GM20431 (cell line): ENCODE data around the gene PCMTD2.

ENCODE experiments used
- in situ Hi-C: fragments of 300-500 bp; cut with MseI, MboI; formaldehyde crosslinking; loops from one replicate; pipeline ENCODE4 v1.15.0; 2020; ENCODE audit warnings: low sequenced_read_pairs; ENCODE audit not compliant: unreplicated experiment

The PCMTD2 gene

DNA sequence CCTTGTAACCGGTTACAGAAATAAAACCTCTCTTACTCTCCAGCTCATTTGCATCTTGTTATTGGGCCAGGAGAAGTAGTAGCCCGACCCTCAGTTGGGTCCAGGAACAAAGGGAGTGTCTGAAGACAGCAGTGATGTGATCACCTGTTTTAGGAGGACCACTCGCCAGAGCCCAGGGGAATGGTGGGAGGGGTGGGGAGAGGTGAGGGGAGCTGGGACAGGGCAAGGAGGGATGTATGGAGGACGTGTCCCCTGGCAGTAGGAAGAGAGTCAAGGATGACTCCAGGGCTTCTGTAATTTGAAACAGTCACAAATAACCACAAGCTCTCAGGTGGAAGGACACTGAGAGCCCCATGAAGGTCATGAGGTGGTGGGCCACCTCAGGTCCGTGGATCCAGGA, 1.4 kb upstream of the PCMTD2 start:
- in situ Hi-C loops: no loop called here

GRCh38 chr20:64254571-64255360, 782 bp upstream of the PCMTD2 start:
- in situ Hi-C loops: no loop called here

DNA sequence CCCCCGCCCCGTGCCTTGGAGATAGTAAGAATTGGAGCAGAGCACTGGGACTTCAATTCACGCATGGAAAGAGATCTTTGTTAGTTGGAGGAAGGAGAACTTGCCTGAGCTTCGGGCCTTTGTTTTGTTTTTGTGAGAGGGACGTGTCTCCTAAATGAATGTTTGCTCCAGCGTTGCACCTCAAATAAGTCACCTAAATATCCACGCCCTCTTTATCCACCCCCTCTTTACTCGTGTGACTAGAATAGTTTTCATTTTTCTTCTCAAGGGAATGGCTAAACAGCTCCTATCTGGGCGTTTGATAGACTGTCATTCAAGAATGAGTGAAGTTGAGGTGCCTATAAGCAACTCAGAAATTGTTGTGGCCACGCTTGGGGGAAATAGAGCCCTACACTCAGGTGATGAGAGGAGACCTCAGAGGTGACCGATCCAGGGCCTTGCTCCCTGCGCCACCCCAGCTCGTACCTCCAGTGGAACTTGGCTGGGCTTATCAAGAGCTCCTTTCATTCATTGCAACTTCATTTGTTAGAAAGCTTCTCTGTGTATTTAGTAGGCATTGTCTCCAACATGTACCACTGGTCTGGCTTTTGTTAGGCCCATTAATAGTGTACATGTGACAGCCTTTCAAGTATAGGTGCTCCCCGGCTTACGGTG, 861 bp downstream of the PCMTD2 start:
- in situ Hi-C loops: no loop called here

DNA sequence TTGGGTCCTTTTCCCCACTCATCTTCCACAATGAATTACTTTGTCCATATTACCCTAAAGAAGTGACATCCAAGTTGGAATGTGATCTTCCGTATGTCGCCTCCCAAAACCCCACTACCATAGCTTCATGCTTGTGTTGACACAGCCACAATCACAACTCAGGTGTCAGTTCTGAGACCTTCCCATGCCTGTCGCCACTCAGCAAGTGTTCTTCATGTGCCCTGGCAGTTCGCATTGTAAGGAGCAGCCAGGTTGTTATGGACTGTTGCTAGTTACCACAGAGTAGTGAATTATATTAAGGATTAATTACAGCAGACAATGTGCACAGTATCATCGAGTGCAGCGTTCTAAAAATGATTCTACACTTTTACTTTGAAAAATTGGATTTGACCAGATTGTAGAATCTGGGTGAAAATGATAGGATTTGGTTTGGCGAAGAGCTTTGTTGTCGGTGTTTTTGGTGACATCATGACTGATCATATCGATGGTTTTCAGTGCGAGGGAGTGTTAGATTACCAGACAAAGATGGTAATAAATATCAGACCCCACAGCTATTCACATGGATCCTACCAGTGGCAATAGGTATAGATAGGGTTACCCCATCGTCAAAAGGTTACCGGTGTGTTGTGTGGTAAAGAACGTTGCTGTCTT, 1.7 kb downstream of the PCMTD2 start:
- in situ Hi-C loops: no loop called here

GRCh38 chr20:64258071-64258823, 2.7 kb downstream of the PCMTD2 start:
- in situ Hi-C loops: no loop called here

DNA sequence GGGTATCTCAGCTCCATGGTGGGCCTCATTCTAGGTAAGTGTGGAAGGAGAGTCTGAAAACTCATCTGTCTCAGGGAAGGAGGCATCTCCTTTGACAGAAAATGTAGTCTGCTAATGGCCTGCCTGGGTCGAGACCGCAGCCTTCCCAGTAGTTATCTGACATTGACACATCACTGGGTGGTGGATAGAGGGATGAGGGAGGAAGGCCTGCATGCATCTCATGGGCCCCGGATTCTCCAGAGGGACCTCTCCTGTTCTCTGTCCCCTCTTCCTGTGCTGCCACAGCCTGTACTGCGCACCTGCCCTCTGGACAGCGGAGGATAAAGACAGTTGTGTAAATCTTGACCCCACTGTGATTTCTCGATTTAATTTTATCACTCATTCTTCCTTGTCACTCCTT, 4.7 kb downstream of the PCMTD2 start:
- in situ Hi-C loops: no loop called here

DNA sequence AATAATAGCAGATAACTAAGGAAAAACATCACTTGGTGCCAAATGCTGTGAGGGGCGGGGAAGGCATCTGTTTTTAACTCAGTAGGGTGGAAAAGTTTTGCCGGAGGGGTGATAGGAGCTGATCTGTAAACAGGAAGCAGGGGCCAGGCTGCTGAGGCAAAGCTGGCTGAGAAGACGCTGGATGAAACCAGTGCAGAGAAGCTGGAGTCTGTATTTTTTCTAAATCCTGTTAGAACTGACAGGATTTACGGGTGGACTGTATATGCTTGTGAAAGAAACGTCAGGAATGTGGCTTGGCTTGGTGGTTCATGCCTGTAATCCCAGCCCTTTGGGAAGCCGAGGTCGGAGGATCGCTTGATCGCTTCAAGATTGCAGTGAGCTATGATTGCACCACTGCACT, 5.6 kb downstream of the PCMTD2 start:
- in situ Hi-C loops: no loop called here

DNA sequence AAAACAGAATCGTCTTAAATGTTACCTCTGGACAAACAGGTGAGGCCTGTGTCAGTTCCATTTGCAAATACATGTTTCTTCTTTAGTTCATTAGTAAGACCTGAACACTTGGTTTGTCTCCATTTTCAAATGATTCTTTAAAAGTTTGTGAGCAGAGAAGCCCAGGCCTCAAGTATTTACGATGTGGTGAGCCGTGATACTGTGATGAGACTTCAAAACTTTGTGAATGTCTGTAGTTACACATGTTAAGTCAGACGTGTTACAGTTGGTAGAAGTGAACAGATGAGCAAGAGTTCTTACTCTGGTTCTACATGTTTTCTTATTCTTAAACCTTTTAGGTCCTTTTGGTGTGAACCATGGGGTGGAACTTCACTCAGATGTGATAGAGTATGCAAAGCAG, 8.5 kb downstream of the PCMTD2 start:
- in situ Hi-C loops: no loop called here

DNA sequence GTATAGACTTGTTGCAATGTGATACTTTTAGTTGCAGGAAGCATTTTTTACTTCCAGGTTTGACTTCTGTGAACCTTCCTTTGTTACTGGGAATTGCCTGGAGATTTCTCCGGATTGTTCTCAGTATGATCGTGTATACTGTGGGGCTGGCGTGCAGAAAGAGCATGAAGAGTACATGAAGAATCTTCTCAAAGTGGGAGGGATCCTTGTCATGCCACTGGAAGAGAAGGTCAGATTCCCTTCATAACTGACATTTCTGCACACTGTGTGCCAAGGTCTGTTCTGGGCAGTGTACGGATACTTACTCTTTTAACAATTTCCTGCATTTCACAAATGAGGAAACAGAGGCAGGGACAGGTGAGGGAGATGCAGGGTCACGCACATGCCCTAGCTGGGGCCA, 9.7 kb downstream of the PCMTD2 start:
- in situ Hi-C loops: no loop called here

DNA sequence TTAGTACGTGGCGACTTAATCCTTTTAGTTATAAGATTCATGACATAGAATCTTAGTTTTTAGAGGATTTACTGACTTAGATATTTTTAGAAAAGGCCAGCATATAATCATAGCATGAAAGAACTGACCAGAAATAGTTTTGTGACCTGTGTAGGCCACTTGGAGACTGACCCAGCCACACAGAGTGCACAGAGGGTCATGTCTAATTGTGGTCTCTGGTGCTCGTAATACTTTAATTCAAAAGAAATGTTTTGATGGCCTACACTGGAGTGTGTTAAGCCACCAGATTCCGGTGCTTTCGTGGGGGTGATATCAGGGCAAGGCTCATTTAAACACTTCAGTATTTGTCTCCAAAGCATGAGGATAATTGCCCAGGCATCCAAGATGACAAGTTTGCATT, 11.4 kb downstream of the PCMTD2 start:
- in situ Hi-C loops: no loop called here

GRCh38 chr20:64268174-64268573, 12.6 kb downstream of the PCMTD2 start:
- in situ Hi-C loops: no loop called here

DNA sequence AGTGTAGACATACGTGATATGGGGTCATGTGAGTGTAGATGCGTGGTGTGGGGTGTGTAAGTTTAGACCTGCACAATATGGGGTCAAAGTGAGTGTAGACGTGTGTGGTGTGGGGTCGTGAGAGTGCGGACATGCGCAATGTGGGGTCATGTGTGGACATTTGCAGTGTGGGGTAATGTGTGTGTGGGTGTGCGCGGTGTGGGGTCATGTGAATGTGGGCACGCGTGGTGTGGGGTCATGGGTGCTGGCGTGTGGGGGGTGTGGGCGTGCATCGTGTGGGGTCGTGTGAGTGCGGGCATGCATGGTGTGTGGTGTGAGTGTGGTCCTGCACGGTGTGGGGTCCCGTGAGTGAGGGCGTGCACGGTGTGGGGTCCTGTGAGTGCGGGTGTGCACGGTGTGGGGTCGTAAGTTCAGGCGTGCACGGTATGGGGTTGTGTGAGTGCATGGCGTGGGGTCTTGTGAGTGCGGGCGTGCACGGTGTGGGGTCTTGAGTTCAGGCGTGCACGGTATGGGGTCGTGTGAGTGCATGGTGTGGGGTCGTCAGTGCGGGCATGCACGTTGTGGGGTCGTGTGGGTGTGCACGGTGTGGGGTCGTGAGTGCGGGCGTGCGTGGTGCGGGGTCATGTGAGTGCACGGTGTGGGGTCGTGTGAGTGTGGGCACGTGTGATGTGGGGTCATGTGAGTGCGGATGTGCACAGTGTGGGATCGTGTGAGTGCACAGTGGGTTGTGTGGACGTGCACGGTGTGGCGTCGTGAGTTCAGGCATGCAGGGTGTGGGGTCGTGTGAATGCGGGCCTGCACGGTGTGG, 14.3 kb downstream of the PCMTD2 start:
- in situ Hi-C loops: no loop called here

- in situ Hi-C loops: no loop called here
Observed at GRCh38 chr20:64271636-64272035, 16.1 kb downstream of the PCMTD2 start.

DNA sequence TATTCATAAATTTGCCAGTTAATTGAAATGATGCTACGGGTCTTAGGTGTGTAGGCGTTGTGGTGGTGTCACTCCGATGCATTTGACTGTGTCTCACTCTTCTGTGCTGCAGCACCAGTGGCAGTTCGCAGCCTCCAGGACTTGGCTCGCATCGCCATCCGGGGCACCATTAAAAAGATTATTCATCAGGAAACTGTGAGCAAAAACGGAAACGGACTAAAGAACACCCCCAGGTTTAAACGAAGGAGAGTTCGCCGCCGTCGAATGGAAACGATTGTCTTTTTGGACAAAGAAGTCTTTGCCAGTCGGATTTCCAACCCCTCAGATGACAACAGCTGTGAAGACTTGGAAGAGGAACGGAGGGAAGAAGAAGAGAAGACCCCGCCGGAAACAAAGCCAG, 17.6 kb downstream of the PCMTD2 start:
- in situ Hi-C loops: no loop called here

DNA sequence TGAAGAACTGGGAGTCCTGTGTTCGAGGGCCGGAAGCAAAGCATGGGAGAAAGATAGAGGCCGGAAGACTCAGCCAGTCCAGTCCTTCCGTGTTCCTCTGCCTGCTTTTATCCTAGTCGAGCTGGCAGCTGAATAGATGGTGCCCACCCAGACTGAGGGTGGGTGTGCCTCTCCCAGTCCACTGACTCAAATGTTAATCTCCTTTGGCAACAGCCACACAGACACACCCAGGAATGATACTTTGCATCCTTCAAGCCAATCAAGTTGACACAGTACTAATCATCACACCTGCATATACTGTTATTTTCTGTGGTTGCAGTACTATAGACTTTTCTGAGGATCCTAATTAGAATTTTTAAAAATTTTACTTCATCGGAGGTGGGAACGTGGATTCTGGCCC, 21.3 kb downstream of the PCMTD2 start:
- in situ Hi-C loops: no loop called here

GRCh38 chr20:64277571-64278316, 22.2 kb downstream of the PCMTD2 start:
- in situ Hi-C loops: no loop called here

- in situ Hi-C loops: no loop called here
Observed at GRCh38 chr20:64278317-64278681, 22.8 kb downstream of the PCMTD2 start.

- in situ Hi-C loops: no loop called here
Observed at GRCh38 chr20:64279826-64280459, 24.4 kb downstream of the PCMTD2 start.

- in situ Hi-C loops: no loop called here
Observed at GRCh38 chr20:64280460-64280843, 24.9 kb downstream of the PCMTD2 start.
